GM11168 (cell line): ENCODE measurements around the gene AP1B1.

Experiments
- in situ Hi-C: fragments of 300-500 bp; cut with MboI; formaldehyde crosslinking; loops from one replicate; pipeline ENCODE4 v1.12.0; 2022; ENCODE audit warnings: low sequenced_read_pairs; ENCODE audit not compliant: unreplicated experiment

The AP1B1 gene

DNA sequence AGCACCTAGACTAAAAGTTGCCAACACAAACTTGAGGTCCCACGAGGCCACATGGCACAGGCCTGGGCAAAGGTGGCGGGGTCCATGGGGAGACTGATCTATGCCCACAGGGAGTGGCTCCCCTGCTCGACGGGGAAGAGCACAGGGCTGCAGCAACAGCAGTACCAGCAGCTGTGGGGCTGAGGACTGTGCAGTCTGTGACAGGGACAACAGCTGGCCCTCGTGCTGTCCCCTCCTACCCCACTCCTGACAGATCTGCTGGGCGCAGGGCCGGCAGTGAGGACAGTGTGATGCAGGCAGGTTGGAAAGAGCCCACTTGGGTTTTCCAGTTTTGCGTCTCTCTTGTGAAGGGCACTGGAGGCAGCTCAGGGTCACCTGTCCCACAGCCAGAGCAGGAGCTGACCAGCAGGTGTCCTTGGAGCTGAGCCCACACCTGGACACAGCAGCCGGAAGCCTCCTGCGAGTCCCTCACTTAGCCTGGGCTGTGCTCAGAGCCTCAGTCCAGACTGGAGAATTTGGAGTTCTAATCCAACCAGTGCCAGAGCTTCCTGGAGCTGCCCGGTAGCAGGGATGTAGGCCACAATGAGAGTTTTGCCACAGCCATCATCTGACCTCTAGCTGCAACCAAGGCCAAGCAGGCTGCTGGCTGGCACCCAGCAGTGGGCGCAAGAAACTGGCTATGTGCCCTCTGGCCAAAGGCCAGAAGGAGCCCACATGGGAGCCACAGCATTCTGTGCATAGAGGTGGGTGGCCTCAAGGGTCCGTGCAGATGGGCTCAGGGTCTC, 85.5 kb downstream of the AP1B1 start:
- in situ Hi-C loops, result no loop called here

DNA sequence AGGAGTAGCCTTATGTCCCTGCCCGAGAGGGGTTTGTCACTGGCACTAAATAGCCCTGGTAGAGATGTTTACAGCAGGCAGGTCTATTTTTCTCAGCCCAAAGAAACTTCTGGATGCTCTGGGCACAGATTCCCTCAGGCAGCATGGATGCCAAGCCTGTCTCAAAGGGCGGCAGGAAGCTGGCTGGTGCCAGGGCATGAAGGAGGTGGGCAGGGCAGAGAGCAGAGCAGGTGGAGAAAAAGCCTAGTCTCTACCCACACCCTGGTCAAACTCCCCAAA, 86.0 kb downstream of the AP1B1 start:
- in situ Hi-C loops, result no loop called here

DNA sequence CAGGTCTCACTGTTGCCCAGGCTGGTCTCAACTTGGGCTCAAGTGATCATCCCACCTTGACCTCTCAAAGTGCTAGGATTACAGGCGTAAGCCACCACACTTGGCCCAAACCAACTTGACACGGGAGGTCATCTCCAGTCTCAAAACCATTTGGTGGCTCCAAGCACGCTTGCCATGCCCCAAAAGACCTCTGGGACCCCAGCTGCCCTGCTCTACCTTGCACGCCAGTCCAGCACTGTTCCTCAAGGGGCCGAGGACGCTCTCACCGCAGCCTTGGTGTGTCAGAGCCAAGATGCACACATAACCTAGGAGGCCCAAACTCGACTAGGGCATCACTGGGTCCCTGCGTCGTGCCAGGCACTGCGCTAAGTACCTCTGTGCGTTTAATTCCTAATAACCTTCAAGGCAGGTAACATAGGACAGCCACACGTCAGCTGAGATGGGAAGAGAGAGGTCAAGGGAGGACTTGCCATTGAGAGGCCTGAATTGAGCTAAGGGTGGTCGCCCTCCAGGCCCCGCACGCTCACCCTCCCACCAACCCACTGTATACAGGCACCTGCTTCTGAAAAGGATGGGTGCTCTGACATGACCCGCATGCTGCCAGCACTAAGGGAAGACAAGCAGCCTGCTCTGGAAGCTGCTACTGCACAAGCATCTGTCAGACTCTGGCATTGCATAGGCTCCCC, 86.5 kb downstream of the AP1B1 start:
- in situ Hi-C loops, result no loop called here

DNA sequence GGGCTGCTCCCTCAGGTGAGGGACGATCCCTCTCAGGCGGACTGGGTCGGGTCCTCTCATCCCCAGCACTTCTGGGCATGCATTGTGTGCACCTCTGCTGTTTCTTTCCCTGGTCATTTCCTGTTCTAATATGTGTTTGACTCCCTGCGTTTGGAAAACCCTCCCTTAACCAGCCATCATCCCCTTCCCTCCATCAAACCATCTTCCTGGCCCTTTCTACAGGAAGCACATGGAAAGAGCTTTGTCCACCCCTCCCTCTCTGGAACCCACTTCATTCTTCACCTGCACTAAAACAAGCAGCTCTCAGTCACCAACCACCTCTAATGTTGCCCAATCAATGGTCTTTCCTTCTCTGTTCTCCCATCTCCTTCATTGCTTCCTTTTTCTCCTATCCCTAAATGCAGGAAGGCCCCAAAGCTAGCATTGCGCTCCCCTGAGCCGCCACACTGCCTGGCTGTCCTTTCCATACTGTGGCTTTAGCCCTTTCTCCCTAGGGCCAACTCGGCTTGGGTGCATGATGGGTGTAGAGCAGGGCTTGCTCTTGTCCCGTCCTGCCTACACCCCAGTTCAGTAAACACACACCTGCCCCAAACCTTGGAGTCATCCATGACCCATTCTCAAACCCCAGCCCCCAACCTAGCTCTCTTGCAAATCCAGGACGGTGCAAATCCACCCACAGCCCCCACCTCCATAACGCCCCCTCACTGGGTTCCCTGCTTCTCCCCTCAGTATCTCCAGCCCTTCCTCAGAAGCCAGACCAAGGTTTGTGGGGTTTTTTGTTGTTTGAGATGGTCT, 87.4 kb downstream of the AP1B1 start:
- in situ Hi-C loops, result no loop called here

DNA sequence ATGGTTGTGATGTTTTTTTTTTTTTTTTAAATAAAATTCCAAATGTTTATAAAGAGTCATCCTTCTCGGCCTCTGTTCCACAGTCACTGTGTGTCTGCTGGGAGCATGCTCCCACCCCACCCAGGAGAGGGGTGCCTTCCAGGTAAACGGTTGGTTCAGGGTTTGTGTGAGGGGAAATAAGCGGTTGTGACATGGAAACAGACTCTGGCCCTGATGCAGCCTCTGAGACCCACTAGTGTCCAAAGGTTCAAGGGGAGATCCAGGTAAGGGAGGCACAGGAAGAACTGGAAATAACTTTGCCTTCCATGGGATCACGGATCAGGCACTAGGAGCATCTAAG, 87.9 kb downstream of the AP1B1 start:
- in situ Hi-C loops, result no loop called here

DNA sequence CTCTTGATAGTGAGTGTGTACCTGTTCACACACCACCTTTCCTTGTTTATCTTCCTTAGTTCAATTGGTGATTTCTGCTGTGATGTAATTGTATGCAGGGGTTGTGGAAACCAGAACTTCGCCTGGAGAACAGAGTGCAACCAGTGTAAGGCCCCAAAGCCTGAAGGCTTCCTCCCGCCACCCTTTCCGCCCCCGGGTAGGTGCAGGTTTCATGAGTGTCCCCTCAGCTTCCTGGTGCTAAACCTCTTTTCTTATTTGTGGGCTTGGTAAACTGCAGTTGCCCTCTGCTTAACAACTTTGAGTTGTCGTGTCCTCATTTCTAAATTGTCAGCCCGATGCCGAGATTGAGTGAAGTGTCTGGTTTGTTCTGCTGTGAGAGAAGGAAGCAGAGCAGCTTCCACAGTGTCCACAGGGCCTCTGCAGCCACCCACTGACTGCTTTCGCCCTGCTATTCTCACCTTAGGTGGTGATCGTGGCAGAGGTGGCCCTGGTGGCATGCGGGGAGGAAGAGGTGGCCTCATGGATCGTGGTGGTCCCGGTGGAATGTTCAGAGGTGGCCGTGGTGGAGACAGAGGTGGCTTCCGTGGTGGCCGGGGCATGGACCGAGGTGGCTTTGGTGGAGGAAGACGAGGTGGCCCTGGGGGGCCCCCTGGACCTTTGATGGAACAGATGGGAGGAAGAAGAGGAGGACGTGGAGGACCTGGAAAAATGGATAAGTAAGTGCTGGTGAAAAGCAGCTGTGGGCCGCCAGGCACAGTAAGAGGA, 89.1 kb downstream of the AP1B1 start:
- in situ Hi-C loops, result no loop called here

DNA sequence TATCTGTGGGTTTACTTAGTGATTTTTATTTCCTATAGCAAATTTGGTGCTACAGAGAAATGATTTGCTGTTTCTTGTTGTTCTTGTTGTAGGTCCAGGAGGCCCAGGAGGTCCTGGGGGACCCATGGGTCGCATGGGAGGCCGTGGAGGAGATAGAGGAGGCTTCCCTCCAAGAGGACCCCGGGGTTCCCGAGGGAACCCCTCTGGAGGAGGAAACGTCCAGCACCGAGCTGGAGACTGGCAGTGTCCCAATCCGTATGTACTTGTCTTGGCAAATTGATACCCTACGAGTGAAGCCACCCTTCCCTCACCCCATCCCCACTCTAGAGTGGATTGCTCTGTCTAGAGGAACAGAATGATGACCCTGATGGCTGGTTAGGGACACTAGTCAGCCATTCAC, 89.7 kb downstream of the AP1B1 start:
- in situ Hi-C loops, result no loop called here

DNA sequence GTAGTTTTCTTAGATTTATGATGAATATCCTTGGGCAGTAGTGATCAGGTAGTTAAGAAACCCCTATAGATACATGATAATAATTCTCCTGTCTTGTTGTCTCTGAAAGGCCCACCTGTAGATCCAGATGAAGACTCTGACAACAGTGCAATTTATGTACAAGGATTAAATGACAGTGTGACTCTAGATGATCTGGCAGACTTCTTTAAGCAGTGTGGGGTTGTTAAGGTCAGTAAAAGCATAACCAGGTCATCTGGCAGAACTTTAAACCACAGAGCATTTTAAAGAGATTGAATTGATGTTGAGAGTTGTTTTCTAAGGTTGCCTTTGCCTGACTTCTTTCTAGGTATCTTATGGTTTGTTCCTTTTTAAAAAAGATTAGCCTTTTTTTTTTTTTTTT, 96.0 kb downstream of the AP1B1 start:
- in situ Hi-C loops, result no loop called here

DNA sequence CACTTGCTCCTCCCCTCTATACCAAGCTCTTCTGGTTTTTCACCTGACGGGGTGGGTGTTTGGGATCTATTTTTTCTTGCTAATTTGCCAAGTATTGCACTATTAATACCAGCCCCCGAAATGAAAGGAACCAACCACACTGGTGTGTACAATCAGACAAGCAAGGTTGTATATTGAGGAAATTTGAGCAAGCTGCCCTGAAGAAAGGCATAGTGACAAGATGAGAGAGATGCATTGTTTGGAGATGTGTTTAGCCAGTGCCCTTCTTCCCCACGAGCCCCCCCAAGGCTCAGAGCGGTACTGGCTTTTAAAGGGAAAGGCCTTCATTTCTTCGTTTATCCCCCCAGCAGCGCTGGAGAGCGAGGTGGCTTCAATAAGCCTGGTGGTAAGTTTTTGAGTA, 97.2 kb downstream of the AP1B1 start:
- in situ Hi-C loops, result no loop called here

DNA sequence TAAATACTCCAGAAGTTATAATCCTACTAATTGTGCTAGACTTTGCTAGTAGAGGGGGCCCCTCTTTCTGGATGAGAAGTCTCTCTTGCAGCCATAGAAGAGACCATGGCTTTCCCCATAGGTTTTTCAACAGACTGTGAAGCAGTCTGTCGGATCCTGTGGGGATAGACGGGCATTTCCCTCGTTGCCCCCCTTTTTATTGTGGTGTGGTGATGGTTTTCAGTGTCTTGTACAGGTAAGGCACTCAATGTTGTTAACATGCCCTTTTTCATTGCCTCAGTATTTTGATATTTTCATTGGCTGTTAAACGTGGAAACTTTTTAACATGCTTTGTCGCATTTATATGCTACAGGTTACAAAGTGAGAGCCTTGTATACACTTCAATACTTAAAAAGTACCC, 98.3 kb downstream of the AP1B1 start:
- in situ Hi-C loops, result no loop called here

DNA sequence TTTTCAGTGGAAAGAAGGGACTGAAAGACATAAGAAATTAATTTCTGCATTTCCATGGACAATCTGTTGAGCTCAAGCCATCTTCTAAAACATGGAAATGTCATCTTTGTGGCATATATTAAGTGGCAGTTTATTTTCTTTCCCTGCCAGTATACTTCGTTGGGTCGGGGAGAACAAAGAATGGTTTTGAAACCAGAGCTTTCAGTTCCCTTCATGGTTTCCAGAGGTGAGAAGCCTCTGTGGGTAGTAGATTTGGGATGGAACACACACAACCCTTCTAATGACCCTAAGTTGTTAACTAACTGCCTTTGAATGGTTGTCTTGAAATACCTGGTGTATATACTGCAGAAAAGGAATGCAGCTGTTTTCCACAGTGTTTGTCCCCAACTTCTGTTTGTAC, 99.5 kb downstream of the AP1B1 start:
- in situ Hi-C loops, result no loop called here

DNA sequence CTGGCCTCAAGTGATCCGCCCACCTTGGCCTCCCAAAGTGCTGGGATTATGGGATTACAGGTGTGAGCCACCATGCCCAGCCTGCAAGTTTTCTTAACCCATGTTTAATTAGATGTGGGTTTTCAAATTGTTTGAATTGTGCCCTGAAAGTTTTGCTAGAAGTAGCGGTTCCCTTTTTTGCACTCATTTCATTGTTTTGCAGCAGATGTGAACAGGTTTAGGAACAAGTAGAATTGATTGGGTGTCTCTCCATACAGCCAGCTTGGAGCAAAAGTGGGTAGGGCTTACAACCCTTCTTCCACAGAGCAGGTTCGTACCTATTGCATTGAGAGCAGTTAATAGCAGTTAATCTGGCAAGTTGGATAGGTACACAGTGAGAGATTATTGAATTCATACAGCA, 104.2 kb downstream of the AP1B1 start:
- in situ Hi-C loops, result no loop called here

DNA sequence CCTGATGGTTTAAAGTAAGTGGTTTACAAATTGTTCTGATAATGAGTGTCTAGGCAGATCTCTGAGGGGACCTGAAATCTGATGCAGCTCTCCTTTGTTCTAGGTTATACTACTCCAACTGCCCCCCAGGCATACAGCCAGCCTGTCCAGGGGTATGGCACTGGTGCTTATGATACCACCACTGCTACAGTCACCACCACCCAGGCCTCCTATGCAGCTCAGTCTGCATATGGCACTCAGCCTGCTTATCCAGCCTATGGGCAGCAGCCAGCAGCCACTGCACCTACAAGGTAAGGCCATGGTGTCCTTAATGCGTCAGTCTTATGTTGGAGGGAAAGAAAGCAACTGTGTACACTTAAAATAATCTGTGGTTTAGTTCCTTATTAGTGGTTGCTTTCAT, 110.4 kb downstream of the AP1B1 start:
- in situ Hi-C loops, result no loop called here
